ENCODE results near the gene TCEAL7.

TCEAL7 gene

DNA sequence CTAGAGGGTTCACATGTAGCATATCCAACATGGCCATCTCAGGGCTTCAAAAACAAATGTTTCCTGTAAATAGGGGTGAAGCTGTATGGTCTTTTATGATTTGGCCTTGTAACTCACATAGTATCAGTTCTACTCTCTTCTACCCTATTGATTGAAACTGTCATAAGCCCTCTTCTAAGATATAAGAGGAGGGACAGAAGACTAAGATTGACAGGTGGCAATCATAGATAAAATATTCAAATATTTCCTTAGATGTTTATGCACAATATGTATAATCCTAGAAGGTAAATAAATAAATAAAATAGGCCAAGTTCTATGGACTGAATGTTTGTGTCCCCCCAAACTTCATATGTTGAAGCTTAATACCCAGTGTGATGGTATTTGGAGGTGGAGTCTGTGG lies 39.4 kb downstream of the TCEAL7 start:
- no peak for DNase-seq

DNA sequence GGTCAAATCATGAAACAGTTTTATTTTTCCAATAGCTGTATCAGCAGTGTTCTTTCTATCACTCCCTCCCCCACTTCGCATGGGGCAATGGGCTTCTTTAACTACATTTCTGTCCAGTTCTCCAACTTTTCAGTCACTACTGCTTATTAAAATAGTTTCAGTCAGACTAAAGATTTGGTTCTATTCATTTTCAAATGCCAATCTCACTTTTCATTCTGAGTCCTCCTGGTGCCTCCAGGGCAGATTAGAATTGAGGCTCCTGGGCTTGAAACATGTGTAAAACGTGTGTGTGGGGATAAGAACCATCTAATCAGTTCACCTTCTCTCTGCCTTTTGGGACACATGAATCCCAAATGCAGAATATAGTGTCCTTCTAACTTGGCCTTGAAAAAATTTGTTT lies 42.8 kb downstream of the TCEAL7 start:
- DNase-seq = no peak

DNA sequence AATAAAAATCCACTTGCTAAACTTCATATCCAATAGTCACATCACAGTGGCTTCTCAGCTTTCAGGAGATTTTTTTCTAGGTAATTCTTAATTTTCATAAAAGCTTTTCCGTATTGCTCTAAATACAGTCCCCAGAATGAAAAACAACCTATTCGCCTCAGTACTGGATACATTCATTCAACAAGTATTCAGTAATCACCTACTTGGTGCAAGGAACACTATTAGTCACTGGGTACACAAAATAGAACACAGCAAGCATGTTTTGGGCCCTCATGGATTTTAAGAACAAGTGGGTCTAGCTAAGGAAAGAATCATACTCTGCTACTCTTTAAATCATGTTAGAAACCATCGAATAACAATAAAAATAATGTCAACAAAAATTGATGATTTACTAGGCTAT lies 43.5 kb downstream of the TCEAL7 start:
- peak; percentile 1 for DNase-seq

DNA sequence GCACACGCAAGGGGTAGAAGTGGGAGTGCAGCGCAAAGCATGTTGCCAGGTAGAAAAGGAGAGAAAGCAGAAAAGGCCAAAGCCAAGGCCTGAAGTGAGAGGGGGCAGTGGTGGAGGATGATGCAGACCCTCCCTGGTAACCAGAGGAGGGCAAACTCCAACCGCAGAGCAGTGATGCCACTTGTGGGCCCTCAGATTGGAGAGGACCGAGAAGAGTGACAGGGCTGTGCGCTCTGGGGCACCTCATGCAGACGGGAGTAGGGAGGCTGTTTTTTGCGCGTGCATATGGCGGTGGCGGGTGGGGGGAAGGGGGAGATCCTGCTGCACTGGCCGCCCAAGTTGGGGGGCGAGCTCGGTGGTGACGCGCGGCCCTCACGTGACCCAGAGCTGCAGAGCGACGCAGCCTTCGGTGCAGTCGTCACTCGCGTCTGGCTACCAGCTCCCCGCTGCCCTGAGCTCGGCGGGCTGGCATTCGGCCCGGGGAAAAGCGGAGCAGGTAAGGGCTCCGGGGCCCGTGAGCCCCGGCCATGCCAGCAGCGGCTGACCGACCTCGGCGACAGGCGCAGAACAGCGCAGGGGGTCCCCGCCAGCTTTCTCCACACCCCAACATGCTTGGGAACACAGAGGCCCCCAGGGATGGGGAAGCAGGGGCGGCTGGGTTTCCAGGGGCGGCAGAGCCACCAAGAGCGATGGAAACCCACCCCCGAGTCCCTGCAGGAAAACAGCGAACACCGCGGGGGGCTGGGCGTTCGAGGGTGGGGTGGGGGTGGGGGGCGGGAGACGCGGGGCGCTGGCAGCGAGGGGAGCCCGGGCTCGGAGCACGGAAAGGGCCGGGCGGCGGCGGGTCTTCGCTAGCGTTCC lies 46.3 kb downstream of the TCEAL7 start, which contains the start of gene BEX3:
Gene BEX3, plus strand, starts transcription at position 421 of the 861 bp plus-strand sequence. CDS start 984 bp downstream, outside the sequence.
- DNase-seq = peak; percentile 70

DNA sequence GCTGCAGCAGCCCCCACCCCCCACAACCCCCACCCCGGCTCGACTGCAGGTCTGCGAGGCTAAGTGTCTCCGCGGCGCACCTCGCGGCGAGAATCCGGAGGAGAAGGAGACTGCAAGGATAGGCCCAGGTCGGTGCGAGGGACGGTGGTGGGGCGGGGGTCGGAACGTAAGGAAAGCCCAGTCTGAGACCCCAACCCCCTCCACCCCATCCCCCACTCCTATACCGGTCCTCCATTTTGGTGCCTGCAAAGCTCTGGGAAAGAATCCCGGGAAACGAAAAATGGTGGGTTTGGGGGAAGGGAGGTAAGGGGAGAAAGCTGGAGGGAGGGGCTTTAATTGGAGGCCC lies 46.9 kb downstream of the TCEAL7 start:
- DNase-seq = peak; percentile 53

DNA sequence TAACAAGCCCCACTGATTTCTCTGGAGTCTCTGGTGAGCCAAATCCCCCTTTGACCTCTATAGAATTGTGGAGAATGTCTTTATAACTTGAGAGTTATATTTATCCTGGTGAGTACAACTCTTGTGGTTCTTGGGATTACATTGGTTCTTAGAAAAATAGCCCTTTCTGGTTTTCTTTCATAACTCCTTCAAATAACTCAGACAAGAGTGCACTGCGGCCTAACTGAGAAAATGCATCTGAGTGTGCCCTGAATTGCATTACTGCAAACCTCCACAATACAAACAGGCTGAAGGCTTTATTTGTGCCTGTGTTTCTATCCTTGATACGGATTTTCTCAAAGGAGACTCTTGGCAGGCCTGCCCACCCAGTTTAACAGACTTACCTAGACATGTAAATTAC lies 49.0 kb downstream of the TCEAL7 start:
- no peak for DNase-seq

Measured in DMS53 (cell line).